NCI-H2171 (cell line): ENCODE results near the gene GNS.
"Not testable (repeated sequence)": the region's sequence is repeated elsewhere in the genome, so short reads cannot be mapped to it uniquely, and the experiment has no call there.

Experiments used
- DNase-seq: peaks from one replicate; lab custom pipeline; 2025; lab: John Stamatoyannopoulos, UW

Gene GNS

GRCh38 chr12:64779354-64779974 is 20.3 kb upstream of the GNS start:
- DNase-seq = no peak

- not testable (repeated sequence) for DNase-seq
These were observed 16.0 kb upstream of the GNS start for GRCh38 chr12:64775147-64775736.

- no peak for DNase-seq
These were observed 14.2 kb upstream of the GNS start for GRCh38 chr12:64773386-64773785.

GRCh38 chr12:64767495-64767894 is 8.3 kb upstream of the GNS start:
- DNase-seq = no peak

GRCh38 chr12:64760808-64761573 is 1.8 kb upstream of the GNS start:
- no peak for DNase-seq

- DNase-seq = no peak
These were observed 1.4 kb downstream of the GNS start for GRCh38 chr12:64757771-64758170.

- DNase-seq = no peak
These were observed 2.8 kb downstream of the GNS start for GRCh38 chr12:64756376-64756775.

- DNase-seq = no peak
These were observed 5.8 kb downstream of the GNS start for GRCh38 chr12:64753427-64753826.

GRCh38 chr12:64752833-64753238 is 6.4 kb downstream of the GNS start:
- DNase-seq = no peak

- DNase-seq = no peak
These were observed 7.2 kb downstream of the GNS start for GRCh38 chr12:64752032-64752431.

- no peak for DNase-seq
These were observed 9.6 kb downstream of the GNS start for GRCh38 chr12:64749461-64750200.

GRCh38 chr12:64747695-64748094 is 11.5 kb downstream of the GNS start:
- DNase-seq = no peak

GRCh38 chr12:64746663-64747062 is 12.5 kb downstream of the GNS start:
- no peak for DNase-seq

- DNase-seq = no peak
These were observed 13.2 kb downstream of the GNS start for GRCh38 chr12:64745980-64746379.

- DNase-seq = no peak
These were observed 13.9 kb downstream of the GNS start for GRCh38 chr12:64745259-64745807.

GRCh38 chr12:64744422-64745258 is 14.6 kb downstream of the GNS start:
- DNase-seq = no peak

- no peak for DNase-seq
These were observed 16.0 kb downstream of the GNS start for GRCh38 chr12:64743206-64743605.

GRCh38 chr12:64742416-64742815 is 16.8 kb downstream of the GNS start:
- no peak for DNase-seq

GRCh38 chr12:64740646-64741045 is 18.6 kb downstream of the GNS start:
- no peak for DNase-seq

GRCh38 chr12:64739778-64740177 is 19.4 kb downstream of the GNS start:
- DNase-seq = no peak

- peak; percentile 54 for DNase-seq
These were observed 21.7 kb downstream of the GNS start for GRCh38 chr12:64737539-64737938.
